ENCODE measurements around the gene KLK8.

KLK8 gene

GRCh38 chr19:50959731-50960500, 41.5 kb downstream of the KLK8 start:
- intact Hi-C loops (cut with DNase I), result no loop called here
- peak in 1 of 10 donors; percentile 44 for DNase-seq

DNA sequence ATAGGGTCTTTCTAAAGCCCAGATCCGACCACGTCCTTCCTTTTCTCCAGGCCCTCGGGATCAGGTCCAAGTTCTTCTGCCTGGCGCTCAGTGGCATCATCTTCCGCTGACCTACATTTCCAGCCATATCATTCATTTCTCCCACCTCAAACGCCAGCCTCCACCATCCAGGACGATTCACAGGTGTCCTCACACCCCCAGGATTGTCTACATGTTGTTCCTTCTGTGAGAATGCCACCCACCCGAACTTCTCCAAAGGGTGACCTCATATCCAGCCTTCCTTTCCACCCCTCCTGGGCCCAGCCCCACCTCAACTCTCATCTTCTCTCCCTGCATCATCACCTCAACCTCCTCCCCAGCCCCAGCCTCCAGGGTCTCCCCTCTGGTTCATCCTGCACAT, 43.8 kb downstream of the KLK8 start:
- intact Hi-C loops (cut with DNase I), result no loop called here
- peak in 1 of 10 donors; percentile 76 for DNase-seq

DNA sequence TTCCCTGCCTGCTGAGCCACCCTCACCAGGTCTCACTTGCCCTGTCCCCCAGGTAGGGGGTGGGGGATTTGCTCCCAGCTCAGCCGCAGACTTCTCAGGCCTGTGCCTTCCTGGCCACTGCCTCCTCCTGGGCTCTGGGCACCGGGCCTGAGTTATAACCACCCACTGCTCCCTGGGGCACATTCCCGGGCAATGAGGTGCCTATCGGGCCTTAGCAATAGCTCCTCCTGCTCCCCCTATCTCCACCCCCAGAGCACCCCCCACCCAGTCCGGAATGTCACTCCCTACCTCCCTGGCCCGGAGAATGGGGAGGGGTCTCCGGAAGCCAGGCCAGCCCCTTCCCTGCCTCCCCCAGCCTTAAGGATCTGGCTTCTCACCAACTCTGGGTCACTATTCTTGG, 48.5 kb downstream of the KLK8 start, which contains the start of gene KLK5:
TSS of gene KLK5 (minus strand) at position 129 of the 400 bp plus-strand sequence. CDS start 381 bp downstream, outside the sequence.
- DNase-seq, result peak in 1 of 10 donors; percentile 55
- intact Hi-C loops (cut with DNase I), result no loop called here

- intact Hi-C loops (cut with DNase I), result no loop called here
- DNase-seq, result peak in 1 of 10 donors; percentile 50
Observed at GRCh38 chr19:50949861-50950260, 51.5 kb downstream of the KLK8 start.

GRCh38 chr19:50947123-50947522, 54.3 kb downstream of the KLK8 start:
- intact Hi-C loops (cut with DNase I), result no loop called here

More at GRCh38 chr19:50947123-50947522, 54.3 kb downstream of the KLK8 start:
- no peak for DNase-seq
